H1 (cell line): ENCODE data around the gene GPS2. TPM values are rescaled to one million over a fixed set of nuclear protein-coding genes. Genes with fewer than 3 reads are reported as not detected.

Source experiments
- CTCF ChIA-PET: fragments of 300-600 bp; sonication (Branson Sonifier 250); formaldehyde crosslinking; loops from one replicate; lab custom pipeline; 2021; ENCODE audit not compliant: partially characterized antibody; lab: Charles Lee
- POLR2A ChIA-PET: fragments of 300-600 bp; sonication (Branson Sonifier 250); formaldehyde crosslinking; loops from one replicate; lab custom pipeline; 2021; ENCODE audit warnings: inconsistent platforms; ENCODE audit not compliant: partially characterized antibody; lab: Charles Lee
- DNase-seq, 2 experiments: peaks; one replicate each; pipeline versions ENCODE4 v3.0.0 to v3.0.0-alpha.2; 2010 to 2022; ENCODE audit warnings: low spot score in 2 of 2, low read depth in 1 of 2, mixed read lengths in 1 of 2
- FAIRE-seq: peaks from 2 replicates; lab custom pipeline; 2011; peaks lifted over from hg19 to GRCh38; lab: Jason Lieb, UNC
- H2AFZ ChIP-seq: 2 replicates; pipeline ENCODE4 v1.8.1; 2012; ENCODE audit warnings: low read length, inconsistent platforms
- H2AK5ac ChIP-seq: 2 replicates; pipeline ENCODE4 v1.6.1; 2013; ENCODE audit warnings: low read depth, low read length
- H2BK120ac ChIP-seq: replicated peaks from 2 replicates; pipeline ENCODE3; 2013; ENCODE audit warnings: low read depth, low read length, inconsistent platforms
- H2BK12ac ChIP-seq: 2 replicates; pipeline ENCODE4 v1.6.1; 2013; ENCODE audit warnings: low read depth, low read length
- H2BK15ac ChIP-seq: 2 replicates; pipeline ENCODE4 v1.6.1; 2013; ENCODE audit warnings: low read length
- H2BK20ac ChIP-seq: 2 replicates; pipeline ENCODE4 v1.6.1; 2013; ENCODE audit warnings: low read length
- H2BK5ac ChIP-seq: 2 replicates; pipeline ENCODE4 v1.6.1; 2013; ENCODE audit warnings: low read depth, low read length
- H3K14ac ChIP-seq: 2 replicates; pipeline ENCODE4 v1.6.1; 2013; ENCODE audit warnings: inconsistent platforms; ENCODE audit not compliant: insufficient read length
- H3K18ac ChIP-seq: 2 replicates; pipeline ENCODE4 v1.6.1; 2013; ENCODE audit warnings: low read length; ENCODE audit errors: extremely low read depth
- H3K23ac ChIP-seq: 2 replicates; pipeline ENCODE4 v1.6.1; 2013; ENCODE audit warnings: inconsistent platforms; ENCODE audit not compliant: insufficient read length
- H3K23me2 ChIP-seq: 2 replicates; pipeline ENCODE4 v1.6.1; 2013; ENCODE audit warnings: low read depth, low read length
- H3K27ac ChIP-seq: 2 replicates; pipeline ENCODE4 v1.6.1; 2011; ENCODE audit warnings: low read depth, low read length, inconsistent platforms
- H3K27me3 ChIP-seq, 4 experiments: replicated peaks in 1 of 4; 1 replicate in 1 of 4; 2 replicates in 3 of 4; pipeline versions ENCODE4 v1.6.1 to v1.8.1; 2011 to 2013; ENCODE audit warnings: low read length in 3 of 4, mild to moderate bottlenecking in 3 of 4, inconsistent platforms in 2 of 4, mixed read lengths in 2 of 4, moderate library complexity in 1 of 4; ENCODE audit not compliant: control insufficient read depth in 3 of 4, insufficient read depth in 3 of 4; ENCODE audit errors: extremely low read depth in 1 of 4
- H3K36me3 ChIP-seq, 4 experiments: 2 replicates each; pipeline versions ENCODE4 v1.6.1 to v1.8.1; 2011 to 2013; ENCODE audit warnings: mild to moderate bottlenecking in 4 of 4, low read length in 3 of 4, moderate library complexity in 2 of 4, control low read depth in 1 of 4, inconsistent platforms in 1 of 4; ENCODE audit not compliant: insufficient read depth in 4 of 4, control insufficient read depth in 2 of 4
- H3K4ac ChIP-seq: replicated peaks from 2 replicates; pipeline ENCODE3; 2013; ENCODE audit warnings: low read length, low read depth, mixed read lengths, inconsistent platforms; ENCODE audit not compliant: insufficient read length
- H3K4me1 ChIP-seq, 4 experiments: replicated peaks in 1 of 4; 1 replicate in 1 of 4; 2 replicates in 3 of 4; pipeline versions ENCODE4 v1.6.1 to v1.8.1; 2011 to 2013; ENCODE audit warnings: low read length in 3 of 4, inconsistent platforms in 2 of 4, mixed read lengths in 1 of 4; ENCODE audit not compliant: insufficient read depth in 4 of 4, control insufficient read depth in 3 of 4
- H3K4me2 ChIP-seq, 2 experiments: 2 replicates each; pipeline versions ENCODE4 v1.6.1 to v1.8.1; 2011 to 2013; ENCODE audit warnings: low read depth in 2 of 2, low read length in 2 of 2, control low read depth in 1 of 2, inconsistent platforms in 1 of 2, mild to moderate bottlenecking in 1 of 2; ENCODE audit not compliant: insufficient read depth in 1 of 2
- H3K4me3 ChIP-seq, 4 experiments: fragments of 200-600, 300-600 bp in 1 of 4; sonication (generic), shearing (Covaris generic), sonication (Bioruptor Twin) in 1 of 4; 2 replicates each; pipeline versions ENCODE4 v1.5.1 to v1.8.1; 2011 to 2016; ENCODE audit warnings: low read length in 4 of 4, low read depth in 3 of 4, control low read depth in 2 of 4, inconsistent platforms in 2 of 4, mild to moderate bottlenecking in 2 of 4, mixed read lengths in 1 of 4, moderate library complexity in 1 of 4; ENCODE audit not compliant: insufficient read depth in 2 of 4; ENCODE audit errors: extremely low read depth in 1 of 4
- H3K56ac ChIP-seq: replicated peaks from 2 replicates; pipeline ENCODE3; 2013; ENCODE audit warnings: low read depth, mild to moderate bottlenecking, mixed read lengths, low read length, inconsistent platforms; ENCODE audit not compliant: insufficient read length
- H3K79me1 ChIP-seq: 2 replicates; pipeline ENCODE4 v1.6.1; 2013; ENCODE audit warnings: low read depth, low read length, control low read depth
- H3K79me2 ChIP-seq, 2 experiments: 2 replicates each; pipeline versions ENCODE4 v1.6.1 to v1.8.1; 2012 to 2013; ENCODE audit warnings: low read length in 2 of 2, mild to moderate bottlenecking in 2 of 2, inconsistent platforms in 1 of 2; ENCODE audit not compliant: insufficient read depth in 2 of 2, control insufficient read depth in 1 of 2
- H3K9ac ChIP-seq, 4 experiments: replicated peaks in 1 of 4; 1 replicate in 1 of 4; 2 replicates in 3 of 4; pipeline versions ENCODE4 v1.6.1 to v1.8.1; 2011 to 2013; ENCODE audit warnings: low read depth in 3 of 4, low read length in 3 of 4, control low read depth in 2 of 4, mild to moderate bottlenecking in 2 of 4, moderate library complexity in 2 of 4, inconsistent platforms in 1 of 4; ENCODE audit errors: extremely low read depth in 1 of 4
- H3K9me3 ChIP-seq, 2 experiments: 2 replicates each; pipeline versions ENCODE4 v1.6.1 to v1.8.1; 2012 to 2013; ENCODE audit warnings: mild to moderate bottlenecking in 2 of 2, moderate library complexity in 2 of 2, control low read depth in 1 of 2, inconsistent platforms in 1 of 2, low read depth in 1 of 2, low read length in 1 of 2, mixed read lengths in 1 of 2; ENCODE audit not compliant: insufficient read depth in 2 of 2
- H4K20me1 ChIP-seq, 2 experiments: replicated peaks in 1 of 2; 2 replicates each; pipeline versions ENCODE3 to v1.8.1; 2011 to 2013; ENCODE audit warnings: inconsistent platforms in 2 of 2, low read length in 2 of 2, mild to moderate bottlenecking in 1 of 2; ENCODE audit not compliant: insufficient read depth in 2 of 2, control insufficient read depth in 1 of 2
- H4K5ac ChIP-seq: 2 replicates; pipeline ENCODE4 v1.6.1; 2013; ENCODE audit warnings: low read length, low read depth, mixed read lengths, inconsistent platforms; ENCODE audit not compliant: insufficient read length
- H4K8ac ChIP-seq: 2 replicates; pipeline ENCODE4 v1.8.0; 2013; ENCODE audit warnings: mild to moderate bottlenecking, moderate library complexity, low read length, inconsistent platforms; ENCODE audit not compliant: insufficient read depth; ENCODE audit errors: extremely low read depth
- H4K91ac ChIP-seq: replicated peaks from 2 replicates; pipeline ENCODE3; 2013; ENCODE audit warnings: low read length, mixed read lengths, inconsistent platforms; ENCODE audit not compliant: insufficient read length
- EP300 ChIP-seq, 2 experiments: IDR thresholded peaks; 1 replicate in 1 of 2; 2 replicates in 1 of 2; pipeline ENCODE4 v1.6.1; 2011 to 2012; ENCODE audit warnings: low read depth in 2 of 2, low read length in 2 of 2, mild to moderate bottlenecking in 2 of 2, borderline replicate concordance in 1 of 2, inconsistent platforms in 1 of 2, moderate library complexity in 1 of 2
- GABPA ChIP-seq: IDR thresholded peaks from 2 replicates; pipeline ENCODE4 v1.6.1; 2011; ENCODE audit warnings: mild to moderate bottlenecking, low read length, moderate library complexity, borderline replicate concordance; ENCODE audit not compliant: insufficient read depth
- KDM4A ChIP-seq: IDR thresholded peaks from one replicate; pipeline ENCODE4 v1.7.1; 2012; ENCODE audit warnings: low read depth, mild to moderate bottlenecking, moderate library complexity, low read length, inconsistent platforms; ENCODE audit not compliant: severe bottlenecking
- RAD21 ChIP-seq, 2 experiments: IDR thresholded peaks in 1 of 2; conservative IDR thresholded peaks in 1 of 2; 2 replicates each; pipeline ENCODE4 v1.6.1; 2011; ENCODE audit warnings: low read depth in 2 of 2, low read length in 2 of 2, improper control_type of control experiment in 1 of 2, inconsistent platforms in 1 of 2, mild to moderate bottlenecking in 1 of 2, moderate library complexity in 1 of 2
- RFX5 ChIP-seq: IDR thresholded peaks from 2 replicates; pipeline ENCODE4 v1.6.1; 2011; ENCODE audit warnings: low read depth, low read length, improper control_type of control experiment, borderline replicate concordance
- YY1 ChIP-seq: IDR thresholded peaks from 2 replicates; pipeline ENCODE4 v1.6.1; 2011; ENCODE audit warnings: low read depth, mild to moderate bottlenecking, low read length
- WGBS, 2 experiments: shearing (Covaris generic) in 1 of 2; methylation state at CpG; one replicate each; pipeline versions ENCODE4 v1.1.6 to v1.1.7; 2013 to 2015; ENCODE audit warnings: low lambda C conversion rate in 2 of 2, mixed read lengths in 2 of 2, inconsistent platforms in 1 of 2, low coverage in 1 of 2, missing lambda C conversion rate in 1 of 2; ENCODE audit not compliant: insufficient replicate concordance in 2 of 2, insufficient coverage in 1 of 2, insufficient read length in 1 of 2; ENCODE audit errors: extremely low coverage in 1 of 2, missing lambda C conversion rate in 1 of 2; 5-methylcytosine and 5-hydroxymethylcytosine counted together
- polyA plus RNA-seq, 7 experiments: library from polyadenylated mRNA; depleted of rRNA in 3 of 7; stranded (reverse) in 5 of 7; unstranded in 2 of 7; fragments of >200 nt in 5 of 7; fragments of 200-250 nt in 2 of 7; gene quantifications; 1 replicate in 5 of 7; 2 replicates in 1 of 7; 4 replicates in 1 of 7; pipeline versions ENCODE4 v1.2.1 to v1.2.3, GENCODE V29; 2011 to 2013; ENCODE audit warnings: missing spikeins in 2 of 7, mixed read lengths in 2 of 7
- total RNA-seq: library from RNA; stranded (reverse); fragmentation: NEBNext Ultra II Directional; extraction: Animal tissue kit (Norgen Biotek cat#: 25700); gene quantifications from 2 replicates; pipeline ENCODE4 v1.2.1, GENCODE V29; 2021
- TF ChIP-seq, protein P1 (sequence below), 3 experiments: IDR thresholded peaks; 1 replicate in 2 of 3; 2 replicates in 1 of 3; pipeline versions ENCODE4 v1.5.1 to v1.6.1; 2011; ENCODE audit warnings: low read length in 3 of 3, mild to moderate bottlenecking in 3 of 3, inconsistent platforms in 2 of 3, low read depth in 1 of 3, moderate library complexity in 1 of 3; ENCODE audit not compliant: insufficient read depth in 1 of 3; ENCODE audit errors: control extremely low read depth in 1 of 3

The GPS2 gene
- total and polyA plus RNA-seq, 2 of the 8 experiments (the other 6 are each of a cell fraction or from before 2014, with no cell fraction given) = 67.0 to 152 TPM

DNA sequence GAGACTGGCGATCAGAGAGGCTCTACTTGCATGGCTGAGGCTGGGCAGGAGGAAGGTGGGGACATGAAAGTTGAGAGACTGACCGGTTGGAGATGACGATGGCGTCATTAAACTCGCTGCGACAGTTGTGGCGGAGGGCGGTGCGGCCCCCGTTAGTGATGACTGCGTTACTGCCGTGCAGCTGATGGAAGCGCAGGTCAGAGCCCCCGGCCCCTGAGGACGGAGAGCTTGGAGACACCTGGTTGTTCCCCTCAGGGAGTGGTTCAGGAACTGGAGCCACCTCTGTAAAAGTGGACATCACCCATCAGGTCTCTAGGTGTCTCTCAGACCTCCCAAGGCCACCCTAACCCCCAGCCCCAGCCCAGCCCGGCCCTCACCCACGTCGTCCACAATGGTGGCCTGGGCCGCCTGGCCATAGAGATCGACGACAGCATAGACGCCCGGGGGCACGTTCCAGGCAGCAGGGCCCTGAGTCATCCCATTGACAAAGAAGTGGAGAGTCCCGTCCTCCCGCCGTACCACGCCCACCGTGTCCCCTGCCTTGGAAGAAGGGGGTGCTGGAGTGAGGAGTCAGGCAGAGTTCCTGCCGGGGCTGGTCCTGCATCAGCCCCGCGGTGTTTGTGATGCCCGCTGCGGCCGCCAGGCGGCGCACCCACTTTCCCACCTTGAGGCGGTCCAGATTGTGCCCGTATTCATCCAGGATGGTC lies 8.7 kb upstream of the GPS2 start:
- Histone ChIP-seq H2BK5ac (no peak overlapping the region), H3K79me2 (peaks cover 0 to 14% of the 10 kb centered on the region in 2 experiments; a peak in 2 of 4 replicates), H3K23me2 (peaks cover 5% of the 10 kb centered on the region), H2BK120ac (no peak overlapping the region), H3K79me1 (peaks cover 2% of the 10 kb centered on the region; the same call in 1 of the 2 replicates), H3K9ac (no peak overlapping the region), H3K4ac (no peak overlapping the region), H3K36me3 (peaks cover 26 to 46% (median 44%) of the 10 kb centered on the region in 4 experiments), H2AFZ (no peak overlapping the region), H2BK20ac (no peak overlapping the region), H3K56ac (no peak overlapping the region), H4K91ac (no peak overlapping the region), H3K27me3 (no peaks in the 10 kb centered on the region; a peak in 1 of 7 replicates), H4K8ac (peak overlapping the region; percentile 3; the same call in 1 of the 2 replicates), H4K20me1 (peaks cover 2 to 22% of the 10 kb centered on the region in 2 experiments), H3K4me2 (no peak overlapping the region), H3K4me3 (no peak overlapping the region), H3K4me1 (peaks cover 0 to 10% (median under 1%) of the 10 kb centered on the region in 4 experiments; a peak in 2 of 7 replicates), H3K27ac (no peak overlapping the region), H4K5ac (no peak overlapping the region), H3K18ac (no peak overlapping the region), H2BK15ac (no peak overlapping the region), H3K9me3 (no peaks in the 10 kb centered on the region), H2BK12ac (no peak overlapping the region), H3K23ac (no peak overlapping the region), H3K14ac (no peak overlapping the region), H2AK5ac (no peak overlapping the region)
- peak; percentile 74 to 84 for TF ChIP-seq RAD21 (IDR thresholded peaks at IDR 0.05 in 1 of 2, conservative IDR thresholded peaks at IDR 0.05 in 1 of 2; ENCODE audit: low read depth in 2 of 2, low read length in 2 of 2)
- TF ChIP-seq, protein P1, sequence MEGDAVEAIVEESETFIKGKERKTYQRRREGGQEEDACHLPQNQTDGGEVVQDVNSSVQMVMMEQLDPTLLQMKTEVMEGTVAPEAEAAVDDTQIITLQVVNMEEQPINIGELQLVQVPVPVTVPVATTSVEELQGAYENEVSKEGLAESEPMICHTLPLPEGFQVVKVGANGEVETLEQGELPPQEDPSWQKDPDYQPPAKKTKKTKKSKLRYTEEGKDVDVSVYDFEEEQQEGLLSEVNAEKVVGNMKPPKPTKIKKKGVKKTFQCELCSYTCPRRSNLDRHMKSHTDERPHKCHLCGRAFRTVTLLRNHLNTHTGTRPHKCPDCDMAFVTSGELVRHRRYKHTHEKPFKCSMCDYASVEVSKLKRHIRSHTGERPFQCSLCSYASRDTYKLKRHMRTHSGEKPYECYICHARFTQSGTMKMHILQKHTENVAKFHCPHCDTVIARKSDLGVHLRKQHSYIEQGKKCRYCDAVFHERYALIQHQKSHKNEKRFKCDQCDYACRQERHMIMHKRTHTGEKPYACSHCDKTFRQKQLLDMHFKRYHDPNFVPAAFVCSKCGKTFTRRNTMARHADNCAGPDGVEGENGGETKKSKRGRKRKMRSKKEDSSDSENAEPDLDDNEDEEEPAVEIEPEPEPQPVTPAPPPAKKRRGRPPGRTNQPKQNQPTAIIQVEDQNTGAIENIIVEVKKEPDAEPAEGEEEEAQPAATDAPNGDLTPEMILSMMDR (IDR thresholded peaks at IDR 0.05; ENCODE audit: control extremely low read depth in 1 of 3, insufficient read depth in 1 of 3, low read depth in 1 of 3, low read length in 3 of 3) = peak; percentile 93 to 97 (median 94)
- no peak for TF ChIP-seq RFX5
- TF ChIP-seq EP300 (IDR thresholded peaks at IDR 0.05; ENCODE audit: borderline replicate concordance in 1 of 2, low read depth in 2 of 2, low read length in 2 of 2) = peak in 1 of 2 experiments; percentile 28; a peak in 1 of 3 replicates
- peak; percentile 71; the same call in 1 of the 2 replicates for TF ChIP-seq GABPA
- TF ChIP-seq KDM4A = no peak
- peak; percentile 66; the same call in 1 of the 2 replicates for TF ChIP-seq YY1
- peak; percentile 47 to 99 for DNase-seq
- WGBS, 2 experiments = 73% methylated on average over 39 of the region's 39 CpGs; no CpG with 5 or more reads in 1 of the 2 experiments
- ChIA-PET CTCF (interaction anchor here (0.6 to 9.3 kb wide), 10 partner anchors 8 to 118 kb away, joined by 3 to 167 read pairs (median 10); partner anchors contain the start of genes ACAP1, GPS2, NLGN2 and TMEM95), POLR2A (interaction anchor here (1.1 to 13.4 kb wide), 6 partner anchors 11 to 84 kb away, joined by 3 to 223 read pairs (median 6); partner anchors contain the start of genes ACAP1 and GPS2)
- FAIRE-seq = peak; percentile 60
